Subcutaneous adipose tissue (tissue), 4 donors: Measurements from ENCODE around the gene OPCML. TPM values are rescaled to one million over a fixed set of nuclear protein-coding genes. Genes with fewer than 3 reads are reported as not detected.

Source experiments
- total RNA-seq, 4 donors: library from RNA; depleted of rRNA; stranded (reverse); fragments of >200 nt; gene quantifications; one replicate each; pipeline ENCODE4 v1.1.0, GENCODE V29; 2016
- TF ChIP-seq, protein P1 (sequence below): fragments of 450-650 bp; IDR thresholded peaks from one replicate; pipeline ENCODE4 v1.5.1; 2016; ENCODE audit warnings: low read depth, mild to moderate bottlenecking, control low read depth, antibody characterized with exemption, moderate library complexity

The OPCML gene
- total RNA-seq, 4 donors from 2014 or later: under 0.01 TPM; not detected in 3

DNA sequence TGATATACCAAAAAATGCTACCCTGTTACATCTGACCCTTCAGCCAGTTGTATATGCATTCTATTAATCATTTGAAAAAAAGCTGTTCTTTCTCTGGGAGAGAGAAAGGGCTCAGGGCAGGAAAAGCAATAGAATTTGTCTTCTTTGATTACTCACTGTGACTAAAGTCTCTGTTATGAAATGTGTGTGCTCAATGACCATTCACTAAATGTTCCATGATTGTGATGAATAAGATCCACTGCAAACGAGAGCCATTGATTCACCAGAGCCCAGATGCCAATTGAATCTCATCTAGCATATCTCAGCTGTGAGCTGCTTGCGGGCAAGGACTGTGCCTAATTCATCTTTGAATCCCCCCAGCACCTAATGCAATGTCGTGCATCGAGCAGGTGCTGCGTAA lies 184.3 kb downstream of the OPCML start:
- TF ChIP-seq, protein P1, sequence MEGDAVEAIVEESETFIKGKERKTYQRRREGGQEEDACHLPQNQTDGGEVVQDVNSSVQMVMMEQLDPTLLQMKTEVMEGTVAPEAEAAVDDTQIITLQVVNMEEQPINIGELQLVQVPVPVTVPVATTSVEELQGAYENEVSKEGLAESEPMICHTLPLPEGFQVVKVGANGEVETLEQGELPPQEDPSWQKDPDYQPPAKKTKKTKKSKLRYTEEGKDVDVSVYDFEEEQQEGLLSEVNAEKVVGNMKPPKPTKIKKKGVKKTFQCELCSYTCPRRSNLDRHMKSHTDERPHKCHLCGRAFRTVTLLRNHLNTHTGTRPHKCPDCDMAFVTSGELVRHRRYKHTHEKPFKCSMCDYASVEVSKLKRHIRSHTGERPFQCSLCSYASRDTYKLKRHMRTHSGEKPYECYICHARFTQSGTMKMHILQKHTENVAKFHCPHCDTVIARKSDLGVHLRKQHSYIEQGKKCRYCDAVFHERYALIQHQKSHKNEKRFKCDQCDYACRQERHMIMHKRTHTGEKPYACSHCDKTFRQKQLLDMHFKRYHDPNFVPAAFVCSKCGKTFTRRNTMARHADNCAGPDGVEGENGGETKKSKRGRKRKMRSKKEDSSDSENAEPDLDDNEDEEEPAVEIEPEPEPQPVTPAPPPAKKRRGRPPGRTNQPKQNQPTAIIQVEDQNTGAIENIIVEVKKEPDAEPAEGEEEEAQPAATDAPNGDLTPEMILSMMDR: no peak

DNA sequence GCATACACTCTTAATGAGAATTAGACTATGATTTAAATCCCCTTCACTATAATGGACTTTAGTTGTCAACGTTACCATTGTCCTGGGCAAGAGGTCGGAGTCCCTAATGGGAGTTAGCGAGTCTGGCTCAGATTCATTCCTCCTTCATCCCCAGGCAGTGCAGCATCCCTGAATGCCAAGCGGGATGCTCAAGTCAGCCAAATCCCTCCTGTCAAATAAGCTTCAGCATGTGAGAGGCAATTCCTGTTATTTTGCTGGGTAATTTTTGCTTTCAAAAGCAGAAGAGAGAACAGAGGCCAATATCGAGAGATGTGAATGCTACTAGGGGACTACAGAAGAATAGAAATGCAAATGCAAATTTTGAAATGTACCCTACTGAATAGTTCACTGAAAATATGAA lies 186.2 kb downstream of the OPCML start:
- TF ChIP-seq, protein P1: no peak

DNA sequence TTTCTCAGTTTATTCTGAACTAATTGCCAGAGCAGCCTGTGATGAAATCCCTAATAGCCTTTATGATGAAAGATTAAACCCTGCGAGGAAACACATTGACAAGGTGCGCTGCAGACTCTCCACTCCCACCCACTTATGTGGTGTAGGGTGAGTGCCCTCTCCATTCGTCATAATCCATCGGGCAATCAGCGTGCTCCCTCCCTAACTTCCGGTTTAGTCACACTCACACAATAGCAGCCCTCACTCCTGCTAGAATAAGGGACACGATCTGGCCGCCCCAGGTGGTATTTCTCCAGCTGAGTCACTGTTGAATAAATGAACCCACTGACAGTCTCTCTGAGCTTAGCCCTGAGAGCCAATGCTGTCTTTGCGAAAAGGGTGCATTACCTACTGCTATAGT lies 188.3 kb downstream of the OPCML start:
- TF ChIP-seq, protein P1: no peak

DNA sequence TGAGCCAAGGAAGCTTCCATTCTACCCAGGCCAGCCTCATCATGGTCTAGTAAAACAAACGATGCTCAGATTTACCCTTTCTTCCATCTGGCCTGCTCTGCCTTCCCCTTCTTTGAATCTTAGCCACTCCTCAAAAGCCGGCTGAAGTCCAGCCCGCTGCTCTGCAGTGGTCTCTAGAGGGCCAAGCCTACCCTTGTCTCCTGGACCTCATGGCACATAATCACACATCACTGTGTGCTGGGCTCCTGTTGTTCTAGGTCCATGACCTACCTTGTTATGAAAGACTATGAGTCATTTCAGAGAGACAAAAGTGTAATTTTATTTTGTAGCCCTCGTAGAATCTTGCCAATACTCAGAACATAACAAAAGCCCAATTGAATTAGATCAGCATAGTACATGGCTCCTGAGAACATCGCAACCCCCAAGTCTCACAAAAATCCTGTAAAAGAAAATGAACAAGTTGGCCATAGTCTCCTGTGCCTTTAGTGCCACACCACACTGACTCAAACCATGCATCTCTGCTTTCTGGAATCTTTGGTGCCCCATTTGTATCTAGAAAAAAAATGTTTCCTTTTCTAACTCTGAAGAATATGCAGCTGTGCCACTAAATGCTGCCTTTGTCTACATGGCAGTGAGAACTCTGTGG lies 192.7 kb downstream of the OPCML start:
- TF ChIP-seq, protein P1: no peak

DNA sequence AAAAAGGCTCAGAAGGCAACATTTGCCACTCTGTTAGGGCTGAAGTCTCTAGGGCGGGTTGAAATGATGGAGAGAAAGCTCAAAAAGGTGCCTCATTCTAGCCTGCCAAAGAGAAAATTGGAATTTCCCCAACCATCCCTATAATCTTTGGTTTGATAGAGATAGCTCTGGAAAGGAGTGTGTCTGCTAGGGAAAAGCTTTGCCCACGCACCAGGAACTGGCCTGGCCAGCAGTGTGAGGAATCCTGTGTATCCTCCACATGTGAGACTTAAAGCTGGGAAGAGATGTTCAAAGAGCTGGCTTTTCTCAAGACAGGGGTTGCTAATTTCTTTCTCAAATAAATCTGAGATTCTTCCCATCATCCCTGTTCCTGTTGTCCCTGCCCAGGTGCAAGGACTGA lies 193.7 kb downstream of the OPCML start:
- TF ChIP-seq, protein P1: no peak

DNA sequence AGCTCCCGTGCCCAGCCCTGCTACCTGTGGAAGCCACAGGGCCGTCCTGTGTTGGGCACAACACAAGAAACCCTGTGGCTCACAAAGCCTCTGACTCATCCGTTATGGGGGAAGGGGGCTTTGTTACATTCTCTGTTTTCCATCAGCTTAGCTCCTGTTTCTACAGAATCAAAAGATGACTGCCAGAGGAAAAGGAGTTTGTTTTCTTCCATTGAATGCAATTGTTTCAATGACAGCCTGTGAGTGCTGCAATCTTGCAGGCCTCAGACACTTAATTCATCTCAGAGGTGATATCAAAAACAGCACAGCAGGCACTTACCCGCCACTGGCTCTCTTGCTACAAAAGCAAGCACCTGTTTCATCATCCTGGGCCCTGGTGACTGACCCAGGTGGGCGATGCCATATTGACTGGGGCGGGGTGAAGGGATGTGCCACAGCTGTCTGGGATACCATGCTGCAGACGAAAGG lies 194.3 kb downstream of the OPCML start:
- TF ChIP-seq, protein P1: no peak

DNA sequence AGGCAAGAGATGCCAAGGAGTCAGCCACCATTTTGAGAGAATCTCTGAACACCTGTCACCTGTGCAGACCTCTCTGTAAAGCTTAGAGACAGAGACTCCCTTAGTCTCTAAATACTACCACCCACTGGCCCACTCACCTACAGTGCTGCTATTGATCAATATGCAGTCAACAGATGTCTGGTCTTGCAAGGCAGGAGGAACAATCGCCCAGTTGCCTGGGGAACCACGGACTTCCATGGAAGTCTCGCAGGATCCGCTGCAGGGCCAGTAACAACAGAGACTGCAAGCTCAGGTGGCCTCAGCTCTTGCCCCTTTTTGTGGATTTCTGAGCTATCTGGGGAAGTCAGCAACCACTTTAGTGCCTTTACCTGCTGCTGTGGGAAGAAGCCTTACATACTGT lies 195.1 kb downstream of the OPCML start:
- TF ChIP-seq, protein P1: no peak
